Stimulated activated naive CD8-positive, alpha-beta T cell treated with anti-CD3 and anti-CD28 coated beads, Interleukin-15, Interleukin-2, amounts not matched to agents 100 U/mL and 50 U/mL, for 24 hours (primary cell): Measurements from ENCODE around the gene SUPT16H.
"Not testable (repeated sequence)": the region's sequence is repeated elsewhere in the genome, so short reads cannot be mapped to it uniquely, and the experiment has no call there.

ENCODE experiments used
- ATAC-seq: fragments of 150-1000 bp; cut with Tn5 transposase; one replicate; pipeline ENCODE4 v1.10.0; 2021
- DNase-seq: peaks from one replicate; pipeline ENCODE4 v3.0.0; 2021

The SUPT16H gene

GRCh38 chr14:21367582-21368144 lies 16.2 kb downstream of the SUPT16H start:
- no peak for DNase-seq
- no peak for ATAC-seq

DNA sequence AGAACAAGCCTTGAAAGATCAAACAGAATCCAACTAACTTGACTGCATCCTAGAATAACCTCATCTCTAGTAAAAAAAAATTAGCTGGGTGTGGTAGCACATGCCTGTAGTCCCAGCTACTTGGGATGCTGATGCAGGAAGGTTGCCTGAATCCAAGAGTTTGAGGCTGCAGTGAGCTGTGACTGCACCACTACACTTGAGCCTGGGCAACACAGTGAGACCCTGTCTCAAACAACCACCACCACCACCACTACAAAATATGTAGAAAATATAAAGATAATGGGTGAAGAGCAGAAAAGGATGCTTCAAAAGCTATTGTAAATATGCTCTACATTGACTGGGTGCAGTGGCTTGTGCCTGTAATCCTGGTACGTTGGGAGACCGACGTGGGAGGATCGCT lies 27.3 kb downstream of the SUPT16H start:
- ATAC-seq (no peak), DNase-seq (no peak)

DNA sequence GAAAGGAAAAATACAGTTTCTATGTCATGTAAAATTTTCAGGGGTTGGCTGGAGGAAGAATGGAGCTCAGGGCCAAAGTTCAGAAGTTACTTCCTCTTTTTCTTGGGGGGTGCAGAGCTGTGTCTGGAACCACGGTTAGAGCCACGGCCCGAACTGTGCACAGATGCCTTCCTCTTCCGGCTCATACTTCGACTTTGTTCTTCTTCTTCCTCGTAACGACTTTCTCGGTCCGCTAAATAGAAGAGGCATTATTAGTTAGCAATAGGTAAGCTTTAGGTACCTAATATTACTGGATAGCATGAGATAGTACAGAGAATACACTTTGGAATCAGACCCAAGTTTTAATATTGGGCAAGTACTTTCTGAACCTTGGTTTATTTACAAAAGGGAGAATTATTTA lies 31.2 kb downstream of the SUPT16H start:
- no peak for ATAC-seq
- no peak for DNase-seq

DNA sequence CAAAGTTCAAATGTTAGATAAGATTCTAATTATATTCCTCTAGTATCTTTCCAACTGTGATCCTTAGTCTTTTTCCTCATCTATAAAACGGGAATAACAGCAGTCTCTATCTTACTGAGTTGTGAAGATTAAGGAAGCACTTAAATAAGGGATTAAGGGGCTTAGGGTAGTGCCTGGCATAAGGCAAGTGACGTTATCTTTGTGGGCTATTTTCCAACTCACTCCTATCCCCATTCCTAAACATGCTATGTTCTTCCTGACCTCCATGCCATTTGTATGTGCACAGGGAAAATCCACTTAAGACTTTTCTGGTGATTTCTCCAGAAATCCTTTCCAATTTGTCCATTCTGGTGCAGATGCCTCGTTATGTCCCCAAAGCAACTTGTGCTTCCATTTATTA lies 33.3 kb downstream of the SUPT16H start:
- no peak for DNase-seq

GRCh38 chr14:21347201-21347600 lies 36.6 kb downstream of the SUPT16H start:
- no peak for ATAC-seq

More for the DNA sequence above, 33.3 kb downstream of the SUPT16H start:
- no peak for ATAC-seq

GRCh38 chr14:21346532-21347135 lies 37.2 kb downstream of the SUPT16H start:
- DNase-seq (no peak), ATAC-seq (no peak)

More at GRCh38 chr14:21347201-21347600, 36.6 kb downstream of the SUPT16H start:
- DNase-seq = no peak

- no peak for ATAC-seq
- no peak for DNase-seq
Measured at GRCh38 chr14:21343035-21343794, 40.6 kb downstream of the SUPT16H start.

DNA sequence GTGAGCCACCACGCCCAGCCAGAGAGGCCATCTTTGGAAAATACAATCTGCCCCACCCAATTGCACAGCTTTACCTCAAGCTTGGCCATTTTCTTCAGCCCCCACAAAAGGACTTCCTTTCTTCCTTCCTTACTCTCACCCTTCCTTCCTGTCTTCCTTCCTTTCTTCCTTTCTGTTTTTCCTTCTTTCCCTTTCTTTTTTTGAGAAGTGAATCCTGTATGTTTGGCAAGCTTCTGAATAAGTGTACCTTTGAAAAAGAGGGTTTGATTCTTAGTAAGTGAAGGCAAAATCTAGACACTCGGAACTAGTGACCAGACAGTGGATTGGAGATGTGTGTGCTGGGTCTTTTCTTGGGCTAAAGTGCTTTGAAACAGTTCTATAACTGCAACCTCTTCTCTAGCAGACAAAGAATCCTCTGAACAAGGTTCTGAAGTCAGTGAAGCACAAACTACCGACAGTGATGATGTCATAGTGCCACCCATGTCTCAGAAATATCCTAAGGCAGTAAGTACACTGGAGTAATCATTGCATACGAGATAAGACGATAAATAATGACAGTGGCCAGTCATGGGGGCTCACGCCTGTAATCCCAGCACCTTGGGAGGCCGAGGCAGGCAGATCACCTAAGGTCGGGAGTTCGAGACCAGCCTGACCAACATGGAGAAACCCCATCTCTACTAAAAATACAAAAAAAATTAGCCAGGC lies 49.5 kb downstream of the SUPT16H start:
- DNase-seq (no peak), ATAC-seq (no peak)

DNA sequence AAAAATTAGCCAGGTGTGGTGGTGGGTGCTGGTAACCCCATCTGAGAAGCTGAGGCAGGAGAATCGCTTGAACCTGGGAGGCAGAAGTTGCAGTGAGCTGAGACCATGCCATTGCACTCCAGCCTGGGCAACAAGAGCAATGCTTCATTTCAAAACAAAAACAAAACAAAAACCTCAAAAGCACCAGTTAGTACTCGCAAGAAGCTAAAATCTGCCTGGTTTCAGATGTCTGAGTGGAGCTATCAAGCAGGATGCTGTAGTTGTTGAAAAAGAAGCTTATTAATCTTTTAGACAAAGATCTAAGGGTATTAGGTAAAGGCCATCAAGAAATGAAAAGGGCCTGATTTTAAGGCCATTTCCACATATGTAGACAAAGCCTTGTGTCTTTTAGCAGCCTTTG lies 50.9 kb downstream of the SUPT16H start:
- DNase-seq = no peak
- ATAC-seq = no peak

- no peak for DNase-seq
Measured at GRCh38 chr14:21326972-21327371, 56.8 kb downstream of the SUPT16H start.

DNA sequence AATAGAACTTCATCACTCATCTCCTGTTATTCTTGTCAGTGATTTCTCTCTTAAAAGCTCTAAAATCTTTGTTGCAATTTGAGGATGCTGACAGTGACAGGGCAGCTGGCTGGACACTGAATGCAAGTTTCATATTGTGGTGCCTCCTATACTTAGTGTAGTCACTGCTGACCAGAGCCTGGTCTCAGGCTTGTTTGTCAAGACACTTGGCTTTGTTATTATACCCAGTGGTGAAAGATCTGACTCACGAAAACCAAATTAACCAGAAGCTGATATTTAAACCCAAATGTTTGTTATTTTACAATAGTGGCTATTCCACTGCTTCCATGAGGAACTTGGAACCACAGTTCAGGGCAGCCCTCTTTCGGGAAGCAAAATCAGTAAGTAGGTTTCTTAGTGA lies 61.1 kb downstream of the SUPT16H start:
- no peak for DNase-seq
- ATAC-seq = no peak

More at GRCh38 chr14:21326972-21327371, 56.8 kb downstream of the SUPT16H start:
- ATAC-seq = no peak

DNA sequence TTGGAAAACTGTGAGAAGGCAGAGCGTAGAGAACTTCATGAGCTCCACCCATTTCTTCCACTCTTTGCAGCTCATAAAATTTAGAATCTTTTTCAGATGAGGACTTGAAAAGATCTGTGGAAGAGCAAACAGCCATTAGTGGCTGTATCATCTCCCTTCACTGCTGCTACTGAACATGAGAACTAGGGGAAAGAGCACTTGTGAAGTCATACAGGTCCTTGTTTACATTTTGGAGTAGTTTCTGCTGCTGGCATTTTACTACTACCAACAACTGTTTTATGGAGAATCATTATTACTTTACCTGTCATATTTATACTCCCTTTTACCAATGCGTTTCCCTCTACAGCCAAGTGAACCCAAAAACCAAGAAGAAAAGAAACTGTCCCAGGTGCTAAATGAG lies 62.9 kb downstream of the SUPT16H start:
- no peak for ATAC-seq
- no peak for DNase-seq

GRCh38 chr14:21317398-21317797 lies 66.4 kb downstream of the SUPT16H start:
- ATAC-seq = peak; percentile 52
- no peak for DNase-seq

DNA sequence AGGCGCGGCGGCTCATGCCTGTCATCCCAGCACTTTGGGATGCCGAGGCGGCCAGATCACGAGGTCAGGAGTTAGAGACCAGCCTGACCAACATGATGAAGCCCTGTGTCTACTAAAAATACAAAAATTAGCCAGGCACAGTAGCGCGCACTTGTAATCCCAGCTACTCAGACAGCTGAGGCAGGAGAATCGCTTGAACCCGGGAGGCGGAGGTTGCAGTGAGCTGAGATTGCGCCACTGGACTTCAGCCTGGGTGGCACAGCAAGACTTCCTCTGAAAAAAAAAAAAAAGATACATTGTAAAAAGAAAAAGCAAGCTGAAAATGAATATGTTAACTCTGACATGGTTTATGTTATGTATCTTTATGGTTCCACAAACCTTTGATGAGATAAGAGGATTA lies 70.3 kb downstream of the SUPT16H start:
- DNase-seq (no peak), ATAC-seq (no peak)

DNA sequence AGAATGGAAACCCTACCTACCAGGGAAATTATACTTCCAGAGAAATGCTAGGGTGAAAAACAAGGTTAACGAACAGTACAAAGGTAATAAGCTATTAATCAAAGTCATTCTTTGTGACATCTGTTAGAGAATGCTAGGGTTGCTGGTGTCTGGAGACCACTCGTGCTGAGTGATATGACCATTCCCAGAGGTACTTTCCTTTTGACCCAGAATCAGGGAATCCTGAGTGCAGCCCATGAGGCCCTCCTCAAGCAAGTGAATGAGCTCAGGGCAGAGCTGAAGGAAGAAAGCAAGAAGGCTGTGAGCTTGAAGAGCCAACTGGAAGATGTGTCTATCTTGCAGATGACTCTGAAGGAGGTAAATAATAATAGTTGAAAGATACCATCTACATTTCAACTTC lies 72.2 kb downstream of the SUPT16H start:
- no peak for ATAC-seq
- no peak for DNase-seq

- DNase-seq (no peak), ATAC-seq (no peak)
Measured at GRCh38 chr14:21309956-21310355, 73.9 kb downstream of the SUPT16H start.

DNA sequence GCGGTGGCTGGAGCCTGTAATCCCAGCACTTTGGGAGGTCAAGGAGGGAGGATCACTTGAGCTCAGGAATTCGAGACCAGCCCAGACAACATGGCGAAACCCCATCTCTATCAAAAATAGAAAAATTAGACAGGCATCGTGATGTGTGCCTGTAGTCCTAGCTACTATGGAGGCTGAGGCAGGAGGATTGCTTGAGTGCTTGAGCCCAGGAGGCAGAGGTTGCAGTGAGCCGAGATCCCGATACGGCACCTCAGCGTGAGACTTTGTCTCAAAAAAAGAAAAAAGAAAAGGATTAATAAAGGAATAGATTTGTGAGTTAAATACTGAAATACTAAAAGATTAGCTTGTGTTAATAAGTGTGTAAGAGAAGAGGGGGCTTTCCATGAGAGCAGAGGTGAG lies 74.6 kb downstream of the SUPT16H start:
- ATAC-seq (no peak), DNase-seq (peak; percentile 9)

DNA sequence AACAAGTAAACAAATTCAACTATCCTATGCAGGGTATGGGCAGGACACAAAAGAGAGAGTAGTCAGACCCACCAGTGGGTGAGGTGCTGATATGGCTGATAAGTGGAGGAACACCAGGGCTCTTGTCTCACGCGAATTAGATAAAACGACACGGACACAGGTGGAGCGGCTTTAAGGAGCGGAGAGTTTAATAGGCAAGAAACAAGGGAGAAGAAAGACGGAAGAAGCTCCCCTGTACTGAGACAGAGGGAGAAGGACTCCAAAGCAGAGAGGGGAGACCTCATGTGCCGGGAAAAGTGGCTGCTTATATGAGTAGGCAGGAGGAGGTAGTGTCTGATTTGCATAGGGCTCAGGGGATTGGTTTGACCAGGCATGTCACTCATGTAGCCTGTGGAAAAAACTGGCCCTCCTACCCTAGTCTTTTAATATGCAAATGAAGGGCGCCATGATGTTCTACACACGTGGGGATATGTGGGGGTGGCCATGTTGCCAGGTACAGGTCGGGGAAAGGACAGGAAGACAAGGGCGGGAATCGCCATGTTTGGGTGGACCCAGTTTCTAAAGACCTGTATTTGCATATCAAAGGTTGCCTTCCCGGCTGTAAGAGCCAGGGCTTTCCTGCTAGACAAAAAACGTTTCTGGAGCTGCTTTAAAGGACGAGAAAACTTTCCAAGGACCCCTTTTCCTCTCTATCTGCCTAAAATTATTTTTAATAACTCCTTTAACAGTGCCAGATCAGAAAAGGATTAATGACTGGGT lies 75.2 kb downstream of the SUPT16H start:
- ATAC-seq (peak; percentile 94), DNase-seq (peak; percentile 82)

GRCh38 chr14:21308132-21308478 lies 75.7 kb downstream of the SUPT16H start:
- no peak for DNase-seq
- ATAC-seq = no peak

GRCh38 chr14:21307637-21308036 lies 76.2 kb downstream of the SUPT16H start:
- no peak for DNase-seq
- no peak for ATAC-seq

DNA sequence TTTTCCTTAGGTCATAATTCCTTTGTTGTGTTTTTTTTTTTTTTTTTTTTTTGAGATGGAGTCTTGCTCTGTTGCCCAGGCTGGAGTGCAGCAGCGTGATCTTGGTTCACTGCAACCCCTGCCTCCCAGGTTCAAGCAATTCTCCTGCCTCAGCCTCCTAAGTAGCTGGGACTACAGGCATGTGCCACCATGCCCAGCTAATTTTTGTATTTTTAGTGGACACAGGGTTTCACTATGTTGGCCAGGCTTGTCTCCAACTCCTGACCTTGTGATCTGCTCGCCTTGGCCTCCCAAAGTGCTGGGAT lies 81.0 kb downstream of the SUPT16H start:
- not testable (repeated sequence) for ATAC-seq, DNase-seq

- DNase-seq = no peak
- no peak for ATAC-seq
Measured at GRCh38 chr14:21302013-21302835, 81.6 kb downstream of the SUPT16H start.
